ENCODE measurements around the gene TMEM51. TPM values are rescaled to one million over a fixed set of nuclear protein-coding genes. Genes with fewer than 3 reads are reported as not detected.

TMEM51 gene
- total and polyA plus RNA-seq, 2 of the 13 experiments (the other 11 are each of a cell fraction or from before 2014, with no cell fraction given), result 12.2 to 22.3 TPM

GRCh38 chr1:15196807-15197530 is 43.4 kb downstream of the TMEM51 start (continued):
- TF ChIP-seq ZXDC (CRISPR knock-in tag; IDR thresholded peaks at IDR 0.05), result 0 out of 2 replicates have a peak, but pooled peaks have one; percentile 31

- FAIRE-seq, result peak; percentile 37
- H4K20me1 ChIP-seq (ENCODE audit: insufficient read depth, low read length), result peaks cover 34% of the 10 kb centered on the region
- ChIA-PET CTCF (ENCODE audit: low intra/inter-chr PET ratio, low total read pairs) (no interaction called here), POLR2A (interaction anchor here (0.8 to 5.1 kb wide), 5 partner anchors 9 to 45 kb away, joined by 3 to 28 read pairs (median 4); partner anchors contain the start of gene TMEM51)
- no TSS peak for BruUV-seq (replicated peaks)
- intact Hi-C loops (cut with micrococcal nuclease; ENCODE audit: unreplicated experiment), result loop anchor here (2.0 kb wide), 1 partner anchor 45 kb away; the partner anchor contains the start of gene TMEM51
- H3K4me3 ChIP-seq (replicated peaks in 1 of 3; ENCODE audit: insufficient read depth in 1 of 3, low read depth in 2 of 3, low read length in 3 of 3), result no peak overlapping the region
- no peaks in the 10 kb centered on the region for H3K9me3 ChIP-seq (ENCODE audit: low read length)
- 65% methylated on average over 10 of the region's 12 CpGs for WGBS (ENCODE audit: low lambda C conversion rate)
- H3K27me3 ChIP-seq (ENCODE audit: control insufficient read depth in 1 of 2, insufficient read depth in 2 of 2, low read length in 2 of 2), result no peaks in the 10 kb centered on the region
- in situ Hi-C loops (cut with HindIII; ENCODE audit: extremely low pct_ligation_motif_present, low pct_unique_long_range_greater_than_20kb), result no loop called here
- H3K4me2 ChIP-seq (ENCODE audit: low read depth, low read length), result peak overlapping the region; percentile 38
- peak; percentile 45 for ATAC-seq
- DNase-seq (ENCODE audit: low spot score), result no peak
- H3K36me3 ChIP-seq (replicated peaks in 1 of 2; ENCODE audit: control insufficient read depth in 1 of 2, insufficient read depth in 2 of 2, low read length in 2 of 2), result peaks cover 5 to 13% of the 10 kb centered on the region in 2 experiments; a peak in 4 of 5 replicates
- no peak overlapping the region for H3K9ac ChIP-seq (ENCODE audit: insufficient read depth, low read depth, low read length)
- peak overlapping the region; percentile 39 for H3K27ac ChIP-seq (ENCODE audit: extremely low read length, insufficient read depth, low read length)
- H3K4me1 ChIP-seq (ENCODE audit: insufficient read depth, low read length), result peaks cover 73% of the 10 kb centered on the region
- H3K79me2 ChIP-seq (ENCODE audit: insufficient read depth, low read length), result peaks cover 63% of the 10 kb centered on the region
- H2AFZ ChIP-seq (ENCODE audit: low read length), result no peak overlapping the region
- TF ChIP-seq GATAD2A (CRISPR knock-in tag; IDR thresholded peaks at IDR 0.05) (0 out of 2 replicates have a peak, but pooled peaks have one; percentile 39), IRF2 (CRISPR knock-in tag; IDR thresholded peaks at IDR 0.05) (0 out of 2 replicates have a peak, but pooled peaks have one; percentile 31), ZNF468 (CRISPR knock-in tag; IDR thresholded peaks at IDR 0.05) (no peak), ZNF546 (CRISPR knock-in tag; conservative IDR thresholded peaks at IDR 0.05) (no peak), HDAC2 (CRISPR knock-in tag; IDR thresholded peaks at IDR 0.05) (0 out of 2 replicates have a peak, but pooled peaks have one; percentile 27), HOXA3 (CRISPR knock-in tag; IDR thresholded peaks at IDR 0.05) (peak; percentile 19; the same call in 1 of the 2 replicates), CHD4 (IDR thresholded peaks at IDR 0.05; ENCODE audit: borderline replicate concordance, low read length) (0 out of 2 replicates have a peak, but pooled peaks have one; percentile 58), ONECUT2 (CRISPR knock-in tag; IDR thresholded peaks at IDR 0.05) (no peak), REPIN1 (CRISPR knock-in tag; IDR thresholded peaks at IDR 0.05; ENCODE audit: borderline replicate concordance, low read depth) (0 out of 2 replicates have a peak, but pooled peaks have one; percentile 35), ZNF362 (CRISPR knock-in tag; IDR thresholded peaks at IDR 0.05; ENCODE audit: borderline replicate concordance) (peak; percentile 76; the same call in 1 of the 2 replicates), ZMYM3 (CRISPR knock-in tag; IDR thresholded peaks at IDR 0.05) (peak; percentile 54; the same call in 1 of the 2 replicates), ARID3A (IDR thresholded peaks at IDR 0.05; ENCODE audit: low read depth, low read length) (peak; percentile 56; the same call in 1 of the 2 replicates), SAP130 (CRISPR knock-in tag; IDR thresholded peaks at IDR 0.05; ENCODE audit: low read depth) (peak; percentile 34), ZNF629 (CRISPR knock-in tag; conservative IDR thresholded peaks at IDR 0.05) (peak; percentile 92)
Measured at GRCh38 chr1:15197591-15198447, 44.3 kb downstream of the TMEM51 start.
